Lower leg skin (tissue), 3 donors: ENCODE measurements around the gene CREG1.

Experiments used
- CTCF ChIP-seq, 3 donors: fragments of 450-650 bp; IDR thresholded peaks; one replicate each; pipeline ENCODE4 v1.5.1; 2016; ENCODE audit warnings: antibody characterized with exemption in 3 of 3, mild to moderate bottlenecking in 3 of 3, moderate library complexity in 2 of 3
- POLR2A ChIP-seq, 2 donors: fragments of 450-650 bp; IDR thresholded peaks; one replicate each; pipeline ENCODE4 v1.6.1; 2016 to 2017; ENCODE audit warnings: antibody characterized with exemption in 2 of 2, mild to moderate bottlenecking in 1 of 2, moderate library complexity in 1 of 2

- no peak for TF ChIP-seq POLR2A (IDR thresholded peaks at IDR 0.05)
- TF ChIP-seq CTCF (IDR thresholded peaks at IDR 0.05), result no peak
Measured at GRCh38 chr1:167567663-167568062, 14.1 kb upstream of the CREG1 start.
